NCI-H1092 (cell line): ENCODE measurements around the gene ACOT7.
"Not testable (repeated sequence)": the region's sequence is repeated elsewhere in the genome, so short reads cannot be mapped to it uniquely, and the experiment has no call there.

Experiments used
- DNase-seq: peaks from one replicate; lab custom pipeline; 2025; lab: John Stamatoyannopoulos, UW

Gene ACOT7

GRCh38 chr1:6233376-6233775, 160.2 kb downstream of the ACOT7 start:
- DNase-seq, result no peak

GRCh38 chr1:6225651-6226050, 167.9 kb downstream of the ACOT7 start:
- DNase-seq, result no peak

GRCh38 chr1:6224718-6225117, 168.8 kb downstream of the ACOT7 start:
- DNase-seq, result no peak

GRCh38 chr1:6223617-6224016, 169.9 kb downstream of the ACOT7 start:
- DNase-seq, result no peak

- no peak for DNase-seq
These were observed 170.9 kb downstream of the ACOT7 start for GRCh38 chr1:6222636-6223035.

- peak; percentile 91 for DNase-seq
These were observed 172.3 kb downstream of the ACOT7 start for GRCh38 chr1:6221210-6221784.

- no peak for DNase-seq
These were observed 173.3 kb downstream of the ACOT7 start for GRCh38 chr1:6220236-6220635.

GRCh38 chr1:6219641-6220040, 173.9 kb downstream of the ACOT7 start:
- not testable (repeated sequence) for DNase-seq

GRCh38 chr1:6218375-6219164, 175.0 kb downstream of the ACOT7 start:
- DNase-seq, result no peak
